ENCODE results near the gene CAMK2A.

The CAMK2A gene

DNA sequence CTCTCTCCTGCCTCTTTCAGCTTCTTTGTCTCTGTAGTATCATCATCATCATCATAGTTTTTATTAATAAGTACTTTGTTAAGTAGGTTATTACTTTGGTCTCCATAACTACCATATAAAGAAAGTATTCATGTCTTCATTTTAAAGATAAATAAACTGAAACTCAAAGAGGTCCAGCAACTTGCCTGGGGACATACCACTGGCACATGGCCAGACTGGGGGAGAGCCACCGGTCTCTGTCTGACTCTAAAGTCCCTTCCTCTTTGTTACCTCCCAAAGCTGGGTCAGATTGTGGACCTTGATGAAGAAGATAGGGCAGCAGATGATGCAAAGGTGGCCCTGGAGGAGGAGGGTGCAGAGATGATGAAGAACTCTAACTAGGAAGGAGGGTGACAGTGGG, 114.5 kb downstream of the CAMK2A start:
- DNase-seq (ENCODE audit: low spot score) = no peak
- TF ChIP-seq, protein P1, sequence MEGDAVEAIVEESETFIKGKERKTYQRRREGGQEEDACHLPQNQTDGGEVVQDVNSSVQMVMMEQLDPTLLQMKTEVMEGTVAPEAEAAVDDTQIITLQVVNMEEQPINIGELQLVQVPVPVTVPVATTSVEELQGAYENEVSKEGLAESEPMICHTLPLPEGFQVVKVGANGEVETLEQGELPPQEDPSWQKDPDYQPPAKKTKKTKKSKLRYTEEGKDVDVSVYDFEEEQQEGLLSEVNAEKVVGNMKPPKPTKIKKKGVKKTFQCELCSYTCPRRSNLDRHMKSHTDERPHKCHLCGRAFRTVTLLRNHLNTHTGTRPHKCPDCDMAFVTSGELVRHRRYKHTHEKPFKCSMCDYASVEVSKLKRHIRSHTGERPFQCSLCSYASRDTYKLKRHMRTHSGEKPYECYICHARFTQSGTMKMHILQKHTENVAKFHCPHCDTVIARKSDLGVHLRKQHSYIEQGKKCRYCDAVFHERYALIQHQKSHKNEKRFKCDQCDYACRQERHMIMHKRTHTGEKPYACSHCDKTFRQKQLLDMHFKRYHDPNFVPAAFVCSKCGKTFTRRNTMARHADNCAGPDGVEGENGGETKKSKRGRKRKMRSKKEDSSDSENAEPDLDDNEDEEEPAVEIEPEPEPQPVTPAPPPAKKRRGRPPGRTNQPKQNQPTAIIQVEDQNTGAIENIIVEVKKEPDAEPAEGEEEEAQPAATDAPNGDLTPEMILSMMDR (IDR thresholded peaks at IDR 0.05; ENCODE audit: extremely low read depth, missing control alignments) = no peak

DNA sequence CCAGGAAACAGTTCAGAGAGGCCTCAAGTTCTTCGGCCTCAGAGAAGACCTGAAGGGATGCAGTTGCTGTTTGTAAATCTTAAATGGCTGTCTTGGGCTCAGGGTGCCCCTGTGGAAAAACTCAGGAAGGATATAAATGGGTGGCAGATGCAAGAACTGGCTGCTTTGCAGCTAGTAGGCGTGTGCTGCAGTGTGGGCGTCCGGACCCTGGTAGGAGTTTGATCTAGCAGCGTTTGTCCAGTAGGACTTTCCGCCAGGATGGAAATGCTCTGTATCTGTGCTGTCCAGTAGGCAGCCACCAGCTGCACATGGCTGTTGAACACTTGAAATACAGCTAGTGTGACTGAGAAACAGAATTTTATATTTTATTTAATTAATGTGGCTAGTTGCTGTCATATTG, 115.3 kb downstream of the CAMK2A start:
- TF ChIP-seq, protein P1 (IDR thresholded peaks at IDR 0.05; ENCODE audit: extremely low read depth, missing control alignments) = no peak

DNA sequence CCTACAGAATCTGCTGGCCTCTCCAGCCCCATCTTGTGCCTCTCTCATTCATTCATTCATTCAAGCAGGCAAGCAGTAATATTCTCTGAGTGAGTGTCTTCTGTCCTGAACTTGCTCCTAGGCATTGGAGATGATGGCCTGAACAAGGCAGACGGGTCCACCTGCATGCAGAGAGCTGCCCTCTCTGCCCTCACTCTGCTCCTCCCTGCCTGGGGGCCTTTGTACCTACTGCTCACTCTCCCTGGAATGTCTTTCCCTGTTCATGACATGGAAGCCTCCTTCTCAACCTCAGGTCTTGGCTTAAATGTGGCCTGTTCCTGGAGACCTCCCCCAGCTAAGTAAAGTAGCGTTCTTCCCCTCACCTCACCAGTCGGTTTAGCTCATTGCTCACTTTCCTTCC, 116.4 kb downstream of the CAMK2A start:
- TF ChIP-seq, protein P1 (IDR thresholded peaks at IDR 0.05; ENCODE audit: extremely low read depth, missing control alignments) = no peak
- no peak for DNase-seq (ENCODE audit: low spot score)

More for the DNA sequence above, 115.3 kb downstream of the CAMK2A start:
- no peak for DNase-seq (ENCODE audit: low spot score)

DNA sequence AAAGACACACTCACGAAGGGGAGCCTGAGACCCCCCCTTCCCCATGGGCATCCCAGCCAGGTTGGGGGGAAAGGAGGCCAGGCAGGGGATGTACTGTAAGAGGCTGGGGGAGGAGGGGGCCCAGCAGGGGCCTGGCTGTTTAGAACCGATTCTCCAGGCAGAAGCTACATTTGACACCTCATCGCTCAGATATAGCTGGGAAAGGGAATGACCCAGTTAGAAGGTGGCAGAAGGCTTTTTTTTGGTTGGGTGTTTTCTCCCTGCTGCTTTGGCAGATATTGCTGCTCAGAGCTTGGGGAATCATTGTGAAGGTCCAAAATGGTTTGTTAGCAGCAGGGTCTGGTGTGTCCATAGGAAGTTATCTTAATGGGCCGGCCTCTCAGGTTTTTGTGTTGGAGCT, 117.0 kb downstream of the CAMK2A start:
- no peak for DNase-seq (ENCODE audit: low spot score)
- TF ChIP-seq, protein P1 (IDR thresholded peaks at IDR 0.05; ENCODE audit: extremely low read depth, missing control alignments) = no peak

DNA sequence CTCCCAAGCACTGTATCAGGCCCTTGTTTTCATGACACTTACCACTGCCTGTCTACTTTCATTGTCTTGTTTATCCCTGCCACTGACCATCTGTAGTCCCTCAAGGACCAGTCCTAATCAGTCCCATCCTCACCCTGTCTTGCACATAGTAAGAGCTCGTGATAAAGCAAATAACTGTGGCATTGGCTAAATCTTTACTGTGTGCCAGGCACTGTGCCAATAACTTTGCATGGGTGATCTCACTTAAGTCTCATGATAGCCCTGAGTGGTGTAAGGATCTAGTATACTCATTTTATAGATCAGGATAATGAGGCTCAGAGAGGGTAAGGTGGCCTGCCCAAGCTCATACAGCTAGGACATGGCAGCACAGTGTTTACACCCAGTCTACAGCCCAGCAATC, 117.4 kb downstream of the CAMK2A start:
- TF ChIP-seq, protein P1 (IDR thresholded peaks at IDR 0.05; ENCODE audit: extremely low read depth, missing control alignments) = no peak
- DNase-seq (ENCODE audit: low spot score) = no peak

All from GM20000 (cell line).